ENCODE measurements around the gene NDUFS6.
"Not testable (repeated sequence)": the region's sequence is repeated elsewhere in the genome, so short reads cannot be mapped to it uniquely, and the experiment has no call there.

The NDUFS6 gene

DNA sequence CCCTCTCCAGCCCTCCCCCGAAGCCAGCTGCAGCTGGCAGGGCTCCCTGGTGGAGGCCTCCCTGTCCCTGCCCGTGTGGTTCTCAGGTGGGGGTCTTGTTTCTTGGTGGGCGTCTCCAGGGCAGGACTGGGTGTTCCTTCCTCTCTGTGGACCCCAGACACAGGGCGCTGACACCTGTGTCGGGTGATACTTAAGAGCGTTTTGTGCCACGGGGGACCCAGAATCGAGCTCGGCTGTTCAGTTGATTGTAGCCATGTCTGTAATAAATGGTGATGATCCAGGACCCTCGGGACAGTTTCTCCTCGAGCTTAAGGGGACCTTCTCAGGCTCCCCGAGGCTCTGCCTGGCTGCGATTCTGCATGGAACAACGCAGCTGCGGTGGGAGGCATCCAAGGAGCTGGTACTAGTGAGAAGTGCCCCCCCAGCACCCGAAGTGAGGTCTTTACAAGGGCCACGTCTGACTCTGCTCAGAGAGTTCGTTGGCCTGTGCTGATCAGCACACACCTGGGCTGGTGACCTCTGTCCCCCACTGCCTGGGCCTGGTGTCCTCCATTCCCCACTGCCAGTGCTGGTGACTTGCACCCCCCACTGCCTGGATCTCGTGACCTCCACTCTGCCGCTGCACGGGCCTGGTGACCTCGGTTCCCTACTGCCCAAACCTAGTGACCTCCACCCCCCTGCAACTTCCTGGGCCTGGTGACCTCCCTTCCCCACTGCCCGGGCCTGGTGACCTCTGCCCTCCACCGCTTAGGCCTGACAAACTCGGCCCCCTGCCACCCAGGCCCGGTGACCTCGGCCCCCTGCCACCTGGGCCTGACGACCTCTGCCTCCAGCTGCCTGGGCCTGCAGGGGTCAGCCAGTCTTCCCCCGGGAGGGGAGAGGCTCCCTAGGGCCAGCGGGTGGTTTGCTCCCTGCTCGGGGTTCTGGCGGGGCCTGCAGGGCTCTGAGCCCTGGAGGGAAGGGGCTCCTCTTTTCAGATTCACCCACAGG, 36.0 kb downstream of the NDUFS6 start:
- intact Hi-C loops (cut with DNase I): no loop called here
- DNase-seq: no peak

- intact Hi-C loops (cut with DNase I): no loop called here
- no peak for DNase-seq
Observed at GRCh38 chr5:1838013-1838412, 36.8 kb downstream of the NDUFS6 start.

DNA sequence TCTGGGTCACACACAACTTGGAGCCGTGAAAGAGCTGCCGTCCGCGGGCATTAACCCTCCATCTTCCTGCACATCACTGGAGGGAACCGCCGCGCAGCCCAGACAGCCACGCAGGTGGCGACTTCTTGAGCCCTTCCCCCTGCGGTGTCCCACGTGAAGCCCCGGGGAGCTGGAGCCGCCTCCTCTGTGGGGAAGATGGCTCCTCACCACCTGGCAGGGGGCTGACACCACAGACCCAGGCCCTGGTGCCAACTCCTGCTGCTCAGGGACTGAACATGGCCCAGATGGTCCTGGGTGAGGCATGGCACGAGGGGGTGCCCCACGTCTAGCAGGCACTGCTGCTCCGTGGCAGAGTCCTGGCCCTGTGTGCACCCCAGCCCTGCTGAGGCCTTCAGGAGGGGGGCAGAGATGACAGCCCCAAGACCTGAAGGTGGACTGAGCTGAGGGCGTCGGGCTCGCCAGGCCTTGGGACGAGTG, 38.9 kb downstream of the NDUFS6 start:
- DNase-seq: no peak
- intact Hi-C loops (cut with DNase I): no loop called here

GRCh38 chr5:1840741-1841521, 39.7 kb downstream of the NDUFS6 start:
- DNase-seq: no peak
- intact Hi-C loops (cut with DNase I): no loop called here

DNA sequence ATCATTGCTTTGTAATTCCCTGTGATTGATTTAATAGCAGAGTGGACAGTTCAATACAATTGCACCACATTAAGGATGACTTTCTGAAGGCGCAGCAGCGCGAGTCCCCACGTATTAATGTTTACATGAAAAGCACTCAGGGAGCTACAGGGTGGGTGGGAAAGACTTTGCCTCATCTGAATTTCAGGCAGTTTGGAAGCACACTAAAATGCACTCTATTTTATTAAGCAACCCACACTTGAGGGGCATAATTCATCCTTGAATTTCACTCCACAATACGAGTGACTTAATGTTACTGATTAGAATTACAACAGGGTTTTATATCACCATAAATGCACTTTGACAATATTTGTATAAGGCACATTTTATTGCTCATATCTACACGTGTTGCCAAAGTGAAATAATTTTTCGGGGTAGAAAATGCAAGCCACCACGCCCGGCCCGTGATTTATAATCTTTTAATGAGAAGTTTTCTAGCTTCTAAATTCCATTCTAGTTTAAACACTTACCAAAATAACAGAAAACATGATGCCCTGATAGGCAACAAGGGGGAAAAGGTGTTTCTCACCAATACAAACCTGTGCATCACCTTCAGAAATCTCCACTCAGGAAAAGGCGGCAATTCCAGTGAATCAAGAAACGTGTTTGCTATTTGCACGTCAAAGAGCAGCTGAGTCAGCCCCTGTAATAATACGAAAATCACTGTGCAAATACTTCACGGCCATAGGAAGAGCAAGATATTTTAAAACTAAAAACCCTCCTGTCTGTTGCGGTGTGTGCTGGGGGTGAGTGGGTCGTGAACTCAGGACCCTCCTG, 41.0 kb downstream of the NDUFS6 start:
- no peak for DNase-seq
- intact Hi-C loops (cut with DNase I): no loop called here

DNA sequence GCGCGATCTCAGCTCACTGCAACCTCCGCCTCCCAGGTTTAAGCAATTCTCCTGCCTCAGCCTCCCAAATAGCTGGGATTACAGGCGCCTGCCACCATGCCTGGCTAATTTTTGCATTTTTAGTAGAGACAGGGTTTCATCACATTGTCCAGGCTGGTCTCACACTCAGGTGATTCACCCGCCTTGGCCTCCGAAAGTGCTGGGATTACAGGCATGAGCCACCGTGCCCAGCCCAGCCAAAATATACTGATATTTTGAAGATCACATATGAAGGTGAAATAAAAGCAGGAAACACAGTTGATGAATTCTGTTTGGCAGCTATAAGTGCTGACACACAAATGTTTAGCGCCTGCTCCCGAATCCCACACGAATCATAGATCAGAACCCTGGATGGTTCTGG, 42.6 kb downstream of the NDUFS6 start:
- intact Hi-C loops (cut with DNase I); DNase-seq: not testable (repeated sequence)

- DNase-seq: no peak
- intact Hi-C loops (cut with DNase I): no loop called here
Observed at GRCh38 chr5:1844708-1845436, 43.7 kb downstream of the NDUFS6 start.

DNA sequence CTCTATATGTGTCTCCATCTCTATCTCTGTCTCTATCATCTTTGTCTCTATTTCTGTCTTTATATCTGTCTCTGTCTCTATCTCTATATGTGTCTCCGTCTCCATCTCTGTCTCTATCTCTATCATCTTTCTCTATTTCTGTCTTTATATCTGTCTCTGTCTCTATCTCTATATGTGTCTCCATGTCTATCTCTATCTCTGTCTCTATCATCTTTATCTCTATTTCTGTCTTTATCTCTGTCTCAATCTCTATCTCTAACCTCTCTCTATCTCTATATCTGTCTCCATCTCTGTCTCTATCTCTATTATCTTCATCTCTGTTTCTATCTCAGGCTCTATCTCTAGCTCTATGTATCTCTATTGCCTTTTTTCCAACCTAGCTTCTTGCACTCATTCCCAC, 44.5 kb downstream of the NDUFS6 start:
- intact Hi-C loops (cut with DNase I): no loop called here
- no peak for DNase-seq

DNA sequence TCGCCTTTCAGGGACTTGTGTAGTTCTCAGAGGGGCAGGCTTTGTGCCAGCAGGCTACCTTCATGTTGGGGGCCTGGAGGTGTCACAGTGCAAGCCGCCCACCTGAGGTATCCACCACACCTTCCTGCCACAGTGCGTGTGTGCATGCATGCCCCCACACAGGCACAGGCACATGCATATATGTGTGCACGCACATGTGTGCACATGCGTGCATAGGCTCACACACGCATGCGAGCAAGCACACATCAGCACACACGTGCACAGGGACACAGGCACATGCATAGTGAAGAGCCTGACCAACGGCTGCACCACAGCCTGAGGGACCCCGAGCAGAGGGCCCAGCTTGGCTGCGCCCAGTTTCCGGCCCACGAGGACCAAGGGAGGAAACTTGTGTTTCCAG, 45.4 kb downstream of the NDUFS6 start:
- intact Hi-C loops (cut with DNase I): no loop called here

GRCh38 chr5:1847056-1847455, 45.8 kb downstream of the NDUFS6 start:
- intact Hi-C loops (cut with DNase I): no loop called here
- peak in 12 of 42 donors; percentile 13 to 54 (median 32) for DNase-seq

More for the DNA sequence above, 45.4 kb downstream of the NDUFS6 start:
- DNase-seq: no peak

DNA sequence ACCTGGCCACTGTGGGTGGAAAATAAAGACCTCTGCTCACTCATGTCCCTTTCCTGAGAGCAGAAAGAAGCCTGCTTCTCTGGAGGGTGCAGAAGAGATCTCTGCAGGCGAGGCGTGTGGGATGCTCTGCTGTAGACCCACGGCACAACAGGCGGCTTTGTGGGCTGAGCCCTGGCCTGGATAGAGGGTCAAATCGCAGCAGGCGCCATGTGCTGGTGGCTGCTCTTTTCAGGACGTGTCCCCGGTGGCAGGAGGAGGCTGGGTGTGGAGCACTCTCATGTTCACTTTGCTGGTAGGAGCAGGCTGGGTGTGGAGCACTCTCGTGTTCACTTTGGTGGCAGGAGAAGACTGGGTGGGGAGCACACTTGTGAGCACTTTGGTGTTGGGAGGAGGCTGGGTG, 46.4 kb downstream of the NDUFS6 start:
- DNase-seq: no peak

DNA sequence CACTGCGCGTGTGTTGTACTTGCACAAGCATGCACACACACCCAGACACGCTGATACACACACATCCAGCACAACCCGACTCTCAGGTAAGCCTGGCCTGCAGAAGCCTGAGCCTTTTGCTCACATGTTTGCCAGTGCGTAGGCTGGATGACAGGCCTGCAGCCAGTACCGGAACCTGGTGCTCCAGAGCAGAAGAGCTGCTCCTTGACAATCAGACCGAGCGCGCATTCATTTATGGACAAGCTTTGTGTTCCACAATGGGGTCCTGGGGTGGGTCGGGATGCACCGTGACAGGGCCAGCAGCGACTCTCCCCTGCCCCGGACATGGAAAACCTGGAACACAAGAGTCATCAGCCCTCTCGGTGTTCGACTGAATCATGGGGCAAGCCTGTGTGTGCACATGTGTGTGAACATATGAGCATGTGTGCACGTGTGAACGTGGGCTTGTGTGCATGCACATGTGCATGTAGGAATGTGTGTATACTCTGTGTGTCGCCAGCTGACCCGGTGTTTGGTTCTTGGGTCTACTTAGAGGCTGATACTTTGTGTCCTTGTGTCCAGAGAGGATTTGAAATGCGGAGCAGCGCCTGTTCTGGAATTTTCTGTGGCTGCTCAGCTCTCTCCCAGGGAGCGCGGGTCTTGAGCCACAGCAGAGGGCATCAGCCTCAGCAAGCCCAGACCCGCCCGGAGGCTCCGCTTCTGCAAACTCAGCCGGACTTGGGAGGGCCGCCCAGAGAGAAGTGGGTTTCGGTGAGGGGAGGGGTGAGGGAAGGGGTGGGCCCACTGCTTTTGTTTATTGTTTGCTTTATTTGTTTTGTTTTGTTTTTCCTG, 49.3 kb downstream of the NDUFS6 start:
- intact Hi-C loops (cut with DNase I): no loop called here
- DNase-seq: no peak

More for the DNA sequence above, 46.4 kb downstream of the NDUFS6 start:
- intact Hi-C loops (cut with DNase I): no loop called here

GRCh38 chr5:1851290-1851934, 50.2 kb downstream of the NDUFS6 start:
- intact Hi-C loops (cut with DNase I): no loop called here
- DNase-seq: no peak

DNA sequence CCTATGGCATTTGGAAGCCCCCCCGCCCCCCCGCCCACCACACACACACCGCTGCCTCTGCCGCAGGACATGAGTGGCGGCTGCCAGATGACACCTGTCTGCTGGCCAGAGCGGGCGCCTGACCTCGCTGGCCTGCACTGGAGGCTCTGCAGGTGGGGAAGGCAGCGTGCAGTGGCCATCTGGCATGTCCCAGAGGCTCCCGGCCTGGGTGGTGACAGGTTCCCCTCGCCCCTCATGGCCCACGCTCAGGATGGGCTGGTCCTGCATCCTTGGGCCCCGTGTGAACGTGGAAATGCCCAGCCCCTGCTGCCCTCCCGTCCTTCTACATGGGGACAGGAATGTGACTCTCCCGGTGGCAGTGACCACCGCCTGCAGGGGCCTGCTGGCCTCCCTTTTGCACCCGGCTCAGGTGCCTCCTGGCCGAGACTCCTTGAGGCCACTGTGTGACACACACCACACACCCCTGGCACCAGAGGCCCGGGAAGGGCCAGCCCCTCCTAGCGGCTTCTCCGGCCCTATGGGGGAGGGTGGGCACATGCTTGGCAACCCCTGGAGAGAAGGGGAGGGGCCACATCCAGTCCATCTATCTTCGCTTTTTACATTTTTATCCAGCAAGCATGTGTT, 51.2 kb downstream of the NDUFS6 start:
- intact Hi-C loops (cut with DNase I): no loop called here
- DNase-seq: no peak

- no peak for DNase-seq
- intact Hi-C loops (cut with DNase I): no loop called here
Observed at GRCh38 chr5:1853531-1853930, 52.3 kb downstream of the NDUFS6 start.

GRCh38 chr5:1855075-1855474, 53.9 kb downstream of the NDUFS6 start:
- no peak for DNase-seq
- intact Hi-C loops (cut with DNase I): no loop called here

DNA sequence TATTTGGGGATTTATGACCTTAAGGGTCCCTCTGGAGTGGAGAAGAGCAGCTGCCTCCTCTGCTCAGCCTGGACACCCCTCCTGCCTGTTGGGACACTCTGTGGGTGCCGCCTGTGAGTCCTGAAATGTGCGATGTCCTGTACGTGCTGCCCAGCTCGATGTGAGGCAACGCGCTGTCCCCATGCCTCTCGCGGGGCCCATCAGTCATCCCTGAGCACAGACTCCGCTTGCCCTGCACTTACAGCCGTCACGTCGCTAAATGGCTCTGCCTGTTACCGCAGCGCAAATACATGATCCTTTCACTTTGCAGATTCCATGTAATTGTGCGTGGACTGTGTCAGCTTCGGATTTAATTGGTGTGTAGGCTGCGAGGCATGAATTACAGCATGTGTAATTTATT, 54.4 kb downstream of the NDUFS6 start:
- no peak for DNase-seq
- intact Hi-C loops (cut with DNase I): no loop called here
